CD4-positive, alpha-beta T cell treated with Interleukin-4 for 4 hours (primary cell): ENCODE results near the gene HSF5.

ENCODE experiments used
- DNase-seq: peaks from one replicate; pipeline ENCODE4 v3.0.0-alpha.2; 2020

Gene HSF5, protein sequence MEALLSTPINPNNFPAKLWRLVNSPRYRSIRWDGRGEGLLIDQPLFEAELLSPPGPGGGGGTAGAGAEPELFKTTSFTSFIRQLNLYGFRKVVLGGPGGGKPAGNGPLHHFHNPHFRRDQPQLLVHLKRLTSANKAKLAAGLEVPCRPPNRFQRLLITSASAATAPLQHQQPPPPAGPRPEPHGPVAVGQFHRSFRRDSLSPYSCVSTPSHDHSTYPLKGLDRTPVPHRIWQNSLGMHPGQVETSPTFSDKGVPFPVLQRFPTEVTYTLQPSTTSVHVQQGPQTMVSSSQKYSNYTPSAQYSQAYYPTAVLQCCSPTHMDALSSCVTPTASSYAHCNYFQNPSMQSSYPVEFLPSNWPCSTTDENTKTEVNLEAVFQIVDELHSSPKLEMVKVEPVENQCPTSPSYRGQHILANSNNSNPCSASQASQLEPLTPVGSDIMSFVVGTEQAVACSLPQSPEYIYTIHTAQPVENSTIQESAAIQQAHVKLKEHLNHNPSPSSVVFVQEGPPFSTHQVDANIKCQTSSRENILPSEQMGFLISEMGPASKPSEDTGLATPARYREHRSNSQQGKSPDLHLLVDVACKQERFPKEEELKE

GRCh38 chr17:58487589-58488427 is at the start of gene HSF5:
Gene HSF5, minus strand, starts transcription at chr17:58488408. Its CDS starts 134 bp downstream, at chr17:58488274.
- DNase-seq: peak; percentile 78

GRCh38 chr17:58537266-58537665 is 49.1 kb upstream of the HSF5 start:
- DNase-seq: no peak

DNA sequence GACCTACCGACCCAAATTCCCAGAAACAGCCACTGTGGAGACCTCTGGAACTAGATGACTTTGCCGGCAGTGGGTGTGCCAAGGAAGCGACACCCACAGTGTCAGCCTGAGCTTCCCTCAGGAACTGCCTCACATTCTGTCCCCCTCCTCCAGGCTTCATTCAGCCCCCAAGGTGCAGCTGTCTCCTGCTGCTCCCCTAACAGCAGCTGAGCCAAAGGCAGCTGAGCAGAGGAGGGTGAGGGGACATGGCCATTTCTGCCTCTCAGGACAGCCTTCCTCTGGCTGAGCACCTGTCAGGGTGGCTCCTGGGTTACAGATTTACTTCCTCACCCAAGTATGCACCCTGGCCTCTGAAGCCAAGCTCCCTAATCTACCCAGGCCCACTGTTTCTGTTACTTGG is 48.3 kb upstream of the HSF5 start:
- no peak for DNase-seq

DNA sequence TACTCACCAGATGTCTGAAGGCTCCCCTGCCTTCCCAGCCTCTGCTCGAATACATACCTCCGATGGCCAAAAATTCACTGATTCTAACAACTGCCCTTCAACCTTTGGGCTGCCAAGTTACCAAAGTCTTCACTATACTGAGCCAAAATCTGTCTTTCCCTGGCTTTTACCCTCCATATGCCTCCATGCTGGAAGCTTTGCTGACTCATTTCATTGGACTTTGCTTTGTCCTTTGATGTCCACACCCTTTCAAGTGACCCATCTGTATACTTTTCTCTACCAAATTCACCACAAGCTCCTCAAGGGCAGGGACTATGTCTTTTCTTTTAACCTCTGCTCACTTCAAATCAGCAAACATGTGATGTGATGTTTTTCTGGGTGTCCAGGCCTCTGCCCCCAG is 47.2 kb upstream of the HSF5 start:
- DNase-seq: no peak

DNA sequence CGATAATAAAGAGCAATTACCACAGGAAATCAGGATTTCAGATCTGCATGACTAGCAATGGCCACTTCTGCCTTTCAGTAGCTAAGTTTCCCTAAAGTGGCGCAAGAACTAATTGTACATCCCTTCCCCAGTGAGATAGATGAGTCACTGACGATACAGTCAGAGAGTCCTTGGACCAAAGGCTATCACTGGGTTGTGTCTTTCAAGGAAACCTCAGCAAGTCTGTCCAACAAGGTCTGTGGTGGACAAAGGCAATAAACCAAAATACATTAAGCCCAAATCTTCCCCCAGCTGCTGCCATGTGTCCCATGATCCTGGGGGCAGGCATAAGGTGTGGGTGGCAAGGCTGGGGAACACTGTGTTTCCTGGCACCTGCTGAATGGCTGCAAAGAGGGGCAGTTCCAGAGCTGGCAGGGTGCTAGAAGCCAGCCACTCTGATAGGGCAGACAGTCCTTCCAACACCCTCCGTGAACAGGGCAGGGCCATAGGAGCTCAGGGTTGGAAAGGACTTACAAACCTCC is 46.8 kb upstream of the HSF5 start:
- peak; percentile 9 for DNase-seq

- DNase-seq: no peak
Observed at GRCh38 chr17:58534331-58534730, 46.1 kb upstream of the HSF5 start.

- no peak for DNase-seq
Observed at GRCh38 chr17:58533616-58534188, 45.5 kb upstream of the HSF5 start.

GRCh38 chr17:58532555-58532951 is 44.3 kb upstream of the HSF5 start:
- no peak for DNase-seq

DNA sequence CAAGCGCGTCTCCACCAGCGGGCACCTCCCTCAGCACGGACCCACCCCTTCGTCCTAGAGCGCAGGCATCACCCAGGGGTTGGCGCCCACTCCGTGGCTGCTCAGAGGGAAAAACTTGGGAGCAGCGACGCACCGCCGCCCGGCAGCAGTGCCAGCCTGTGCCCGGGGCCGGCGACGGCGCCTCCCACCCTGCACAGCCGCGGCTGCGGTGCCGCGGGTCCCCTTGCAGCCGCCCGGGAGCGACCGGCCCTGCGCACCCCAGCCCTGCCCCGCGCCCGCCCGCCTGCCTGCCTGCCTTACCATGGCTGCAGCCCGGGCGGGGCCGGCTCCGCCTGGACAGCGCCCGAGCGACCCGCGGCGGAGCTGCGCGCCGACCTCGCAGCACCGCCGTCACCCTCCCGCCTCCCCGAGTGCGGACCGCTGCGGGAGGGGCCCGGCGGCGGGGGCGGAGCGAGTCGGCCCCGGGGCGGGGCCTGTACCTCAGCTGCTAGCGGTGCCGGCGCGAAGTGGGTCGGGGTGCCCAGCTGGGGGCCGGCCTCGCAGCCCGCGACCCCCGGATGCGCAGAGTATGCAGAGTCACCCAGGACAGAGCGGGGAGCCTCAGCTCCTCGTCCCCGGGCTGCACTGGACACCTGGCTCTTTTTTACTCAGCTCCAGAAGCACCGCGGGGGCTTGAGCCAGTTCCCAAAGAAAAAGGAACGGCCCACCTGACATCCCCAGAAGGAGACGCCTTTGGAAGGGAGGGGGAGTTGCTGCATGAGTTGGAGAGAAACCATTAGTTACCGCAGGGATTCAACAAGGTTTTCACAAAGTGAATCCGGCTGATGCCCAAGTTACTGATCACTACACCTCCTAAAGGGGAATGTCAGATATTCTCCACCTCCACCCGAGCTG is 43.7 kb upstream of the HSF5 start:
- DNase-seq: peak; percentile 36

DNA sequence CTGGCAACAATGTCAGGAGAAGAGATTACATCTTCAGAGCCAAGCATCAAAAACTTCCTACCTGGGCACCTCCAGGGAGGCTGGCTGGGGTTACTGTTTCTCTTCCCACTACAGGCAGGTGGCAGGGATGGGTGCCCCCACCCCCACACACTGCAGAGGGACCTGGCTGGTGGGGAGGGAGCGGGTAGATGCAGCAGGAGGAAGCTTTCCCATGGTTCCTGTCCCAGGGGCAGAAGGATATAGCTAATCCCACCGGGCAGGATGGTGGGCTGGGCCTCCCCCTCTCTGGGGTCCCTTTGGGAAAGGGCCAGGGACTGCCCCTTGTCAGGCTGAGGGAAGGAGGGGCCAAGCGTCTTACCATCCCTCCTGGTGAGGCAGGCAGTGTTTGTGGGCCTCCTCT is 42.9 kb upstream of the HSF5 start:
- DNase-seq: no peak

GRCh38 chr17:58530655-58531054 is 42.4 kb upstream of the HSF5 start:
- no peak for DNase-seq

GRCh38 chr17:58529275-58529674 is 41.1 kb upstream of the HSF5 start:
- no peak for DNase-seq

DNA sequence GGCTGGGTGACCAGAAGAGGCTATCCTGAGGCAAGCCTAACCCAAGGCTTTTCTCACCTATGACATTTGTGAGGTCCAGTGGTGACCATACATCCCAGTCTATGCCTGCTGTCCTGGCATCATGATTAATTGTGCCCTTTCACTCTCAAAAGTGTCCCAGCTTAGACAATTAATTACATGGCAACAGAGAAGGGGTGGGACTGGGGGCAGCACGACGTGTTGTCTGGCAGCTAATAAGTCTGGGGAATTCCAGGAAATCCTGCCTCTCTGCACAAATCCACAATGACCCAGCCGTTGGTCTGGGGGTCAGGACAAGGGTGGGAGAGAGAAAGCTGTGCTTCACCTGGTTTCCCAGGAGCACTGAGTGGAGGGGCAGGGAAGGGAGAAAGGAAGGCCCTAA is 40.2 kb upstream of the HSF5 start:
- no peak for DNase-seq

DNA sequence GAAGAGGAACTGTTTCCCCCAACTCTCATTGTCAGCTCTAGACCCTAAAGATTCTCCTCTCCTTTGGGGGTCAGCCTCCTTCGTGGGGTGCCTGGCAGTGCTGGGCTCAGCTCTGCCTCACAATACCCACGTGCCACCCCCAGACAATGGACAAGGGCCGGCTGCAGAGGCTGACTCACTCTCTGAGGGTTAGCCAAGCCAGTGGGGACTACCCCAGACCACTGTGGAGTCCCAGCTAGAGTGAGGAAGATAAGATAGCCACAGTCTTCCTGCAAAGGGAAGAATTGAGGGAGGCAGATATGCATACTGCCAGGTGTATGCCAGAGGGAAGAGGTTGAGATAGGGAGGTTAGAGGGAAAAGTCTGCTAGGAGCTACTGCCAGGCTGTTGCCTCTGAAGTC is 39.7 kb upstream of the HSF5 start:
- no peak for DNase-seq

- no peak for DNase-seq
Observed at GRCh38 chr17:58527306-58527705, 39.1 kb upstream of the HSF5 start.

DNA sequence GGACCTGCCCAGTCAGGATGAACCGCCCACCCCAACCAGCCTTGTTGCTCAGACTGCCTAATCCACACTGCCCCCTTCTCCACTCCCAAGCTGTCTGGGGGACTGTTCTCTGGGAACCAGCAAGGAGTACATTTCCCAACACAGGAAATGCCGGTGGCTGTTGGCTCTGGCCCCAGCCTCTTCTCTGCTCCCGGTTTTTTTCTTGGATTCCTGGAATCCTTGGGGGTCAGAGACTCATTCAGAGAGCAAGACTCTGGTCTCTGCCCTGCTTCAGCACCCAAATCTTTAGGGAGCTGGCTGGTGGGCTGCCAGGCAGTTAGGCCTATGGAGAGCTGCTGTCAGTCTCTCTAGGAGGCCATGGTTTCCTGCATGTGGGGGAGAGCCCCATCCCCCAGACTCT is 37.0 kb upstream of the HSF5 start:
- DNase-seq: no peak

DNA sequence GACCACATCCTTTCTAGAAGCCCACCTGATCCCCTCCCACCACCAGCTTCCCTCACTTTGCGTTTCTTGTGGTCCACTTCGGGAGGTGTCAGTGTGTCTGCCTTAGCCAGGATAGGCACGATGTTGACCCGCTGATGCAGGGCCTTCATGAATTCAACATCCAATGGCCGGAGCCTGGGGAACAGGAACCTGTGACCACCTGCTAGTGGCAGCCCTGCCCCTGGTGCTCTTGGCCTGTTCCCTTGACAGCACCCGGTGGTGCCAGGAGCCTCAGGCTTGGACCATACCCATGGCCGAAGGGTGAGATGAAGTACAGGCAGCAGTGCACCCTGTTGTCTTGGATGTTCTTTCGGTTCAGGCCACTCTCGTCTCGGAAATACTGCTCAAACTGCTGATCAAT is 33.5 kb upstream of the HSF5 start:
- DNase-seq: no peak

DNA sequence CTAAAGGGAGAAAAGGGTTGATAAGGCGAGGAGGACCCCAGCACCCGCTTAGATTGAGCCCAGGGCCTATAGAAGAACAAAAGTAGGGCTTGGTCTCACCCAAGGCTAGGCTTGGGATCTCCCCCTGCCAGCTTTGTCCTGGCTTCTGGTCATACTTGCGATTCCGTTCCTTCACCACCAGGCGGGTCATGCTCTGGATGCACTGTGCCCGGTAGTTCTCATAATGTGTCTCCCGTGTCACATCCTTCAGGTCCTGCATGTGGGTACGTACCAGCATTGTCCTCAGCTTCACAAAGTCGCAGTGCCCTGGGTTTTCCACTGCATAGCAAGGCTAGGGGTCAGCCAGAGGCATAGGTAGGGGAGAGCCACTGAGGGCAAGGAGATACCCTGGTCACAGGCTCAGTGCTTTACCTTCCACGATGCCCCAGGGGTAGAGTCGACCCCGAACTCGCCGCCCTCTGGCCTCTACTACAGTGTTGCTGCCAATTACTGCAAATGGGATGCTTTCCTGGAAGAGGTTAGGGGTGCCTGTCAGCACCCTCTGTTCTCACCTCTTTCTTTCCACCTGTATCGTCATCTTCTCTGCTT is 32.7 kb upstream of the HSF5 start:
- no peak for DNase-seq

DNA sequence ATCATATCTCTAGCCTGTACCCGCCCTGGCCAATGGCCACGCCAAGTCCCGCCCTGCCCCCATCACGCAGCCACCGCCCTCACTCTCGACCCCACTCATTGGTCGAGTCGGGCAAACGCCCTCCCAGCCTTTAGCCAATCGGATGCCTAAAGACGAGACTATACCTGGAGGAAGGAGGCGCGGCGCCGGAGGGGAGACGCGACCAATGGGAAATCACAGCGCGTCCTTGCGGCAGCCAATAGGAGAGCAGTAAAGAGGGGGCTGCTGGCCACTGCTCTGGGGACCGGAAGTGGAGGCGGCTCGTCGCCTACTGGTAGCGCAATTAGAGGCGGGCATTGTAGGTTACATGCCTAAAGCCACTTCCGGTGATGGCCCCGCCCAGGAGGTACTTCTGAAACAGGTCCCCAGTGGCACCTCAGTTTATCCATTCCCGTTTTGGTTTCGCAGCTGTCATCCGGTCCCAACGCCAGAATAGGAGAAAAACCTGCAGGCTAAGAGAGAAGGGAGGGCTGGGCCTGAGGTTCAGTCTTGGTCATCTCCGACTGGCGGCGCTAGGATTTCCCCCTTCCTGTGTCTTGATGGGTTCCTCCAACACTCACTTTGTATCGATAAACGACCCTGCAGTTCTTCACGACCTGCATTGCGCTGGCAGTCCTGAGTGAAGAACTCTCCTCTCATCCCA is 29.9 kb upstream of the HSF5 start:
- DNase-seq: peak; percentile 100

DNA sequence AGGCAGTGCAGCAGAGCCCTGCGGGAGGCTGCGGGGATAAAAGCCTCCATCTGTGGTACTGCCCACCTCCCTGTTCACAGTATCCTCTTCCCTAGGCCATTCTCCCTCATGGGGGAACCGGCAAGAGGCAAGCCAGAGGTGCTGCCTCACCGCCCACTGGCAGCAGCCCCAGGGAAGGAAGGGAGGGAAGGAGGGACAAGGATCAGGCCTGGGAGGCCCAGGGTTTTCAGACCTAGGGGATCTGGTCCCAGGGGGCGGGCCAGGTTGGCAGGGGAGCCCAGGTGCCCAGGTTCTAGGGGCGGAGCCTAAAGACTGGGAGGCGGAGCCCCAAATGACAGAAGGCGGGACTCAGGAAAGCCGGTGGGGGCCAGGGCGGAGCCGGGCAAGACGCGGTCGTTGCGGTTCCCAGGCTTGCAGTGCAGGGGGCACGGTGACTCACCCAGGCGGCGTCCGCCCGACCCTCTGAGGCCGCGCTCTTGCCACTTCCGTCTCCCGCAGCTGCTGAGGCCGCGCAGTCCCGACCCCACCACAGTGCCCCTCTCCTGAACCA is 29.2 kb upstream of the HSF5 start:
- no peak for DNase-seq
